ENCODE measurements around the gene PKP3. TPM values are rescaled to one million over a fixed set of nuclear protein-coding genes. Genes with fewer than 3 reads are reported as not detected.

The PKP3 gene
- total RNA-seq, 6 donors from 2014 or later = 33.4 to 86.3 (median 55.2) TPM

DNA sequence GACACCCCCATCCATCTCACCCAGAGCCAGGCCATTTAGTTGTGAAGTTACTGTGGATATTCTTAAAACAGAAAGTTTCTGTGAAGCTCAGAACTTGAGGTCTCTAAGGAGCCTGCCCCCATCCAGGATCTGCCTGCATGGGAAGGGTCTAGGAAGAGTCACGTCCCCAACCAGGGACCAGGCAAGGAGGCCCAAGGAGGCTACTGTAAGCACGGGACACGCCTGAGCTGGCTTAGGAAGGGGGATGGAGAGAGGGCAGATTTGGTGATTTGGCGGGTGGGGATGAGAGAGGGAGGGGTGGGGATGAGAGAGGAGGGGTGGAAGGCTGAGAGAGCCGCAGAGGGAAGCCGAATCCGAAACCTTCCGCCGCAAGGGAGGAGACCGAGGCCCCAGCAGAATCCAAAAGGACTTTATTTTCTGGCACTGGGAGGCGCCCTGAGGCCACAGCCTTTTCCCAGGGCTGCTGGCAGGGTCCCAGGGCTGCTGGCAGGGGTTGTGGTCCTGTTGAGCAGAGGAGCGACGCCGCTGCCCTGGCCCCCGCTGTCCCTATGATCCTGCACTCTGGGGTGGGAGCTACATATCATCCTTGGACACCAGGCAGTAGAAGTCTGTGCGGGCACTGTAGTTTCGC is 11.4 kb downstream of the PKP3 start:
- DNase-seq (peak in 1 of 2 donors; percentile 87), ATAC-seq (ENCODE audit: low FRiP score in 2 of 2) (peak in 1 of 2 donors; percentile 1)
- TF ChIP-seq POLR2AphosphoS5 (IDR thresholded peaks at IDR 0.05) (no peak), POLR2A (IDR thresholded peaks at IDR 0.05) (no peak), EP300 (IDR thresholded peaks at IDR 0.05) (no peak)
- TF ChIP-seq, protein P1, sequence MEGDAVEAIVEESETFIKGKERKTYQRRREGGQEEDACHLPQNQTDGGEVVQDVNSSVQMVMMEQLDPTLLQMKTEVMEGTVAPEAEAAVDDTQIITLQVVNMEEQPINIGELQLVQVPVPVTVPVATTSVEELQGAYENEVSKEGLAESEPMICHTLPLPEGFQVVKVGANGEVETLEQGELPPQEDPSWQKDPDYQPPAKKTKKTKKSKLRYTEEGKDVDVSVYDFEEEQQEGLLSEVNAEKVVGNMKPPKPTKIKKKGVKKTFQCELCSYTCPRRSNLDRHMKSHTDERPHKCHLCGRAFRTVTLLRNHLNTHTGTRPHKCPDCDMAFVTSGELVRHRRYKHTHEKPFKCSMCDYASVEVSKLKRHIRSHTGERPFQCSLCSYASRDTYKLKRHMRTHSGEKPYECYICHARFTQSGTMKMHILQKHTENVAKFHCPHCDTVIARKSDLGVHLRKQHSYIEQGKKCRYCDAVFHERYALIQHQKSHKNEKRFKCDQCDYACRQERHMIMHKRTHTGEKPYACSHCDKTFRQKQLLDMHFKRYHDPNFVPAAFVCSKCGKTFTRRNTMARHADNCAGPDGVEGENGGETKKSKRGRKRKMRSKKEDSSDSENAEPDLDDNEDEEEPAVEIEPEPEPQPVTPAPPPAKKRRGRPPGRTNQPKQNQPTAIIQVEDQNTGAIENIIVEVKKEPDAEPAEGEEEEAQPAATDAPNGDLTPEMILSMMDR (IDR thresholded peaks at IDR 0.05) = no peak
- Histone ChIP-seq H3K27ac (peak overlapping the region in 1 of 4 donors; percentile 2), H3K9me3 (no peaks in the 10 kb centered on the region), H3K4me3 (no peak overlapping the region), H3K27me3 (peaks cover 0 to 7% (median 0%) of the 10 kb centered on the region in 4 donors), H3K36me3 (peaks cover 0 to 18% (median 5%) of the 10 kb centered on the region in 4 donors), H3K4me1 (peaks cover 14 to 26% (median 15%) of the 10 kb centered on the region in 4 donors)
- WGBS, 2 donors = 80 to 83% methylated on average over 11 to 17 of the region's 17 CpGs

DNA sequence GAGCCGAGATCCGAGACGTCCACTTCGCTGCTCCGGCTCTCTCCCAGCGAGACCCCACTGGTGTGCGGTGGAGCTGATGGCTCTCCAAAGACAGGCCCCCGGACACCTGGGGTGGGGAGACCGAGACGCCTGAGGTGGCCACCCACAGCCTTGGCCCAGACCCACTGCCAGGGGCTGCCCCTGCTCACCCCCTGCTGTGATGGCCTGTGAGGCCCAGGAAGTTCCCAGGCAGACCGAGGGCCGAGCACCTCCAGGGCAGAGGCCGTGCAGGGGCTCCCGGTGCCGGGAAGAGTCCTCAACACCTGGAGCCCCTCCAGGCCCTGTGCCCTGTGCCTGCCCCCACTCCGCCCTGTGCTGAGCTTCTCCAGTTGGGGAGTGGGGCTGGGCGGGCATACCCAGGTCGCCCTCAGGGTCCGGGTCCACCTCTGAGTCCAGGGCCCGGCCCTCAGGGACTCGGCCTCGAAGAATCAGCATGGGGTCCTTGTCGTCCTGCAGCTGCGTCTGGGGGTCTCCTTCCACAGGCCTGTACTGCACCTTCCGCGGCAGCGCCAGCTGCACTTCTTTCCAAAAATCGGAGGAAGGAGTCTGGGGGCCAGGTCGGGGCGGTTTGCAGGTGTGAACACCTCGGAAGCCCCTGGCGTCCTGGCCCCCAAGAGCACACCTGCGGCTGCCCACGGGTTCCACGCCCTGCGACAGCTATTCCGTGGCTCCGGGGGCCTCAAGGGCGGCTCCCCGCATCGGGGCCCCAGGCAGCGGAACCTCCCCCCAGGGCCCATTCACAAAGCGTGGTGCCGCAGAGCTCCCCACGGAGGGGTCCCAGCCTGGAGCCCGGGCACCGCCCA is 12.2 kb downstream of the PKP3 start:
- 84 to 85% methylated on average over 13 to 36 of the region's 47 CpGs for WGBS, 2 donors
- Histone ChIP-seq H3K4me3 (peak overlapping the region; percentile 47 to 73 (median 64)), H3K27me3 (peaks cover 0 to 5% (median 0%) of the 10 kb centered on the region in 4 donors), H3K4me1 (peaks cover 14 to 24% (median 15%) of the 10 kb centered on the region in 4 donors), H3K36me3 (peaks cover 0 to 18% (median 5%) of the 10 kb centered on the region in 4 donors), H3K27ac (peak overlapping the region; percentile 48 to 82 (median 81)), H3K9me3 (no peaks in the 10 kb centered on the region)
- peak in 1 of 2 donors; percentile 81 for DNase-seq
- TF ChIP-seq, protein P1 (IDR thresholded peaks at IDR 0.05) = peak in 1 of 6 experiments; percentile 5
- TF ChIP-seq EP300 (IDR thresholded peaks at IDR 0.05) = no peak
- ATAC-seq (ENCODE audit: low FRiP score in 2 of 2) = peak; percentile 6 to 15

DNA sequence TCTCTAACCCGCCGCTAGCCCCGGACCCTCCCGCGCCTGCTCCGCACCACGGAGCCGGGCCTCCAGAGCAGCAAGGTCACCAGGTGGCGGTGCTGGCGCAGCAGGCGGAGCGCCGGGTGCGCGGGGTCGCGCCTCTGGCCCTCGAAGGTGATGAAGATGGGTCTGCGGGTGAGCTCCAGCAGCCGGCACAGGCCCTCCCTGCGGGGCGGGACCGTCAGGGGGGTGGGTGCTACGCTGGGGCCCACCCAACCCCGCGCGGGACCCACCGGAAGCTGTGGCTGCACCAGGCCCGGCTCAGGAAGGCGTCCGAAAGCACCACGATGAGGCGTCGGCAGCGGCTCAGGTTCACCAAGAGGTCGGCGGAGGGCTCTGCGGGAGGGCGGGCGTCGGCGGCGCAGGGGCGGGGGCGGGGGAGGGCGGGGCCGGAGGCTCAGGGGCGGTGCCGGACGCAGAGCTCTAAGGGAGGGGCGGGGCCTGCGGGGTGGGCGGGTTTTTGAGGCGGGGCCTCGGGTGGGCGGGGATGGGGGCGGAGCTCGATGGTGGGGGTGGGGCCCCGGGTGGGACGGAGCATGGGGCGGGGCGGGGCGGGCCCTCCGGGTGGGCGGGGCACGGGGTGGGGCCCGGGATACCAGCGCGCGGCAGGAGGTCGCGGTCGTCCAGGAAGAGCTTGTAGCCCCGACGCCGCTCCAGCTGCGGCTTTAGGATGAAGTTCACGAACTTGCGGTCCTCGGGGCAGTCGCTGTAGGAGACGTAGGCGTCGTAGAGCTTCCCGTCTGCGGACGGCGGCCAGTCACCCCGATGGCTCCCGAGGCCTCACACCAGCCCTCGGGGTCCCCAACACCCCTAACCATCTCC is 13.0 kb downstream of the PKP3 start:
- TF ChIP-seq, protein P1 (IDR thresholded peaks at IDR 0.05) = peak in 3 of 6 experiments; percentile 25 to 53 (median 32)
- no peak for TF ChIP-seq EP300 (IDR thresholded peaks at IDR 0.05)
- peak; percentile 31 to 55 for TF ChIP-seq POLR2AphosphoS5 (IDR thresholded peaks at IDR 0.05)
- peak in 1 of 4 donors; percentile 15 for TF ChIP-seq POLR2A (IDR thresholded peaks at IDR 0.05)
- WGBS, 2 donors = 0 to 42% methylated on average over 2 to 15 of the region's 91 CpGs
- peak overlapping the region; percentile 48 to 82 (median 81) for H3K27ac ChIP-seq
- H3K27me3 ChIP-seq = peaks cover 0 to 5% (median 0%) of the 10 kb centered on the region in 4 donors
- ATAC-seq (ENCODE audit: low FRiP score in 2 of 2) (peak; percentile 60 to 76), DNase-seq (peak; percentile 84 to 94)
- peak overlapping the region; percentile 47 to 73 (median 64) for H3K4me3 ChIP-seq
- H3K4me1 ChIP-seq = peaks cover 14 to 24% (median 15%) of the 10 kb centered on the region in 4 donors
- H3K36me3 ChIP-seq = peaks cover 0 to 18% (median 5%) of the 10 kb centered on the region in 4 donors
- no peaks in the 10 kb centered on the region for H3K9me3 ChIP-seq

DNA sequence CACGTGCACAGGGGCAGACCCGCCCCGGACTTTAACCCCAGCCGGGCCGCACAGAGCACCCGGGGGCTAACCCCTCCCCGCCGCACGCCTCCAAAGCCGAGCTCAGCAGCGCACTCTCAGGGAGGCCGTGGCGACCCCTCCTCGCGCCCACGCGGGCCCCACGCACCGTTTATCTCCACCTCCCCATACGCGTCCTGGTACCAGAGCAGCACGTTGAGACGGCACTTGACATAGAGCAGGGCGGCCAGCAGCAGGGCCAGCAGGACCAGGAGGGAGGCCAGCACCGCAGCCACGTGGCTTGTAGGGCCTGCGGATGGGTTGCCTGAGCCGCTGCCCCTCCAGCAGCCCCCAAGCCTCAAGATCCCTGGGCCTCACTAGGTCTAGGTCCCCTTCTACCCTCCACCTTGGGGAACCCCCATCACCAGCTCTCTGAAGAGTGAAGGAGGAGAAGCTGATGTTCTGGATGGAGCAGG is 13.7 kb downstream of the PKP3 start:
- peak; percentile 2 for ATAC-seq (ENCODE audit: low FRiP score in 2 of 2)
- Histone ChIP-seq H3K4me3 (peak overlapping the region in 3 of 4 donors; percentile 16 to 73 (median 64)), H3K27ac (peak overlapping the region; percentile 38 to 74 (median 62)), H3K36me3 (peaks cover 0 to 18% (median 5%) of the 10 kb centered on the region in 4 donors), H3K4me1 (peaks cover 15 to 27% (median 17%) of the 10 kb centered on the region in 4 donors), H3K9me3 (no peaks in the 10 kb centered on the region), H3K27me3 (peaks cover 0 to 5% (median 0%) of the 10 kb centered on the region in 4 donors)
- peak in 1 of 2 donors; percentile 89 for DNase-seq
- TF ChIP-seq POLR2A (IDR thresholded peaks at IDR 0.05) (no peak), POLR2AphosphoS5 (IDR thresholded peaks at IDR 0.05) (no peak), EP300 (IDR thresholded peaks at IDR 0.05) (no peak)
- TF ChIP-seq, protein P1 (IDR thresholded peaks at IDR 0.05) = no peak
- 91 to 92% methylated on average over 12 to 22 of the region's 28 CpGs for WGBS, 2 donors

Data from upper lobe of left lung (tissue), 6 donors.